Measurements from ENCODE around the gene HBS1L.

HBS1L gene

GRCh38 chr6:135044639-135045038 is 10.0 kb downstream of the HBS1L start:
- Histone ChIP-seq H3K27ac (ENCODE audit: low read depth, low read length) (no peak overlapping the region), H2AFZ (ENCODE audit: low read depth, low read length, severe bottlenecking) (no peak overlapping the region), H3K4me2 (ENCODE audit: low read depth, low read length, poor library complexity, severe bottlenecking) (no peak overlapping the region), H3F3A (ENCODE audit: insufficient read depth) (no peaks in the 10 kb centered on the region), H3K36me3 (ENCODE audit: low read length) (peaks cover 5% of the 10 kb centered on the region; the same call in 1 of the 2 replicates), H4K20me1 (ENCODE audit: low read depth, low read length) (peaks cover 15% of the 10 kb centered on the region), H3K79me2 (ENCODE audit: insufficient read depth, low read length) (peaks cover 87% of the 10 kb centered on the region), H3K9me3 (ENCODE audit: insufficient read depth, low read length) (no peaks in the 10 kb centered on the region), H3K27me3 (ENCODE audit: low read length) (no peaks in the 10 kb centered on the region), H3K4me3 (ENCODE audit: insufficient read depth, low read length, poor library complexity, severe bottlenecking) (no peak overlapping the region), H3K9me2 (replicated peaks; ENCODE audit: insufficient read depth, low read length) (no peaks in the 10 kb centered on the region), H3K9ac (ENCODE audit: low read length) (no peak overlapping the region)
- no peak for TF ChIP-seq EZH2phosphoT487 (conservative IDR thresholded peaks at IDR 0.05; ENCODE audit: low read length)
- no peak for TF ChIP-seq CTCF (IDR thresholded peaks at IDR 0.05; ENCODE audit: insufficient read depth, low read length, poor library complexity, severe bottlenecking)

DNA sequence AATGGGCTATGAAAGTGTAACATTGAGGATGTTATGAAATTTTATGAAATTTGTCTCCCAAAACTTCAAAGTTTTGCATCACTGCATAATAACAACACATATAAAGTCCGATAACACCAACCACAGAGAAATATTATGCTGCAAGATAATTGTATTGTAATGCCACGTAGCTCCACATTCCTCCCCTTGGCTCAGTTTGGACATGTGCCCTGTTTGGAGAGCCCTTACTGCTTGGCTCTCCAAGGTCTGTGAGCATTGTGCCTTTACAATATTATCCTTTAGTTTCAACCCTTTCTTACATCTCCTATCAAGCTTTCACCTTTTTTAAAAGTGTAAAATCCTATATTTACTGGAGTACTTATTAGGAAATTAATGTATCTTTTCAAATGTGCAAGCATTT is 10.8 kb downstream of the HBS1L start:
- H3F3A ChIP-seq (ENCODE audit: insufficient read depth), result no peaks in the 10 kb centered on the region
- no peak overlapping the region for H3K27ac ChIP-seq (ENCODE audit: low read depth, low read length)
- no peak overlapping the region for H2AFZ ChIP-seq (ENCODE audit: low read depth, low read length, severe bottlenecking)
- peaks cover 5% of the 10 kb centered on the region; the same call in 1 of the 2 replicates for H3K36me3 ChIP-seq (ENCODE audit: low read length)
- no peaks in the 10 kb centered on the region for H3K9me3 ChIP-seq (ENCODE audit: insufficient read depth, low read length)
- no peaks in the 10 kb centered on the region for H3K9me2 ChIP-seq (replicated peaks; ENCODE audit: insufficient read depth, low read length)
- no peak overlapping the region for H3K9ac ChIP-seq (ENCODE audit: low read length)
- H3K27me3 ChIP-seq (ENCODE audit: low read length), result no peaks in the 10 kb centered on the region
- H3K4me3 ChIP-seq (ENCODE audit: insufficient read depth, low read length, poor library complexity, severe bottlenecking), result no peak overlapping the region
- no peak overlapping the region for H3K4me2 ChIP-seq (ENCODE audit: low read depth, low read length, poor library complexity, severe bottlenecking)
- TF ChIP-seq EZH2phosphoT487 (conservative IDR thresholded peaks at IDR 0.05; ENCODE audit: low read length) (no peak), CTCF (IDR thresholded peaks at IDR 0.05; ENCODE audit: insufficient read depth, low read length, poor library complexity, severe bottlenecking) (no peak)
- peaks cover 81% of the 10 kb centered on the region for H3K79me2 ChIP-seq (ENCODE audit: insufficient read depth, low read length)
- H4K20me1 ChIP-seq (ENCODE audit: low read depth, low read length), result peaks cover 15% of the 10 kb centered on the region

DNA sequence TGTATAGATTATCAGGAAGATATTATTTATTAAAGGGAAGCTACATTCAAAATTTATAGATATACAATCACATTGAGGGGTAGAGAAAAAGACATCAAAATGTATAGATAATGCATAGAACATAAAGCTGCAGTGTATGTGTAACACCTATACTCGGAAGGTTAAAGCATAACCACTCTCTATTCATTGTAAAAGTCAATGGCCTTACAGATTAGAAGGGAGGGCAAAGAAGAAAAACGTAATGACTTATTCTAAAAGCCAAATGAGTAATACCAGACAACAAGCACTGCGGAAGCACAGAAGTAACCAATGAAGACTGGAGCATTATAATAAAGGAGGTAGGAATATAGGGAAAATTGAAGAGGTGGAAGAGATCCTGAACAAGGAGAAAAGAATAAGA is 11.3 kb downstream of the HBS1L start:
- H4K20me1 ChIP-seq (ENCODE audit: low read depth, low read length), result peaks cover 15% of the 10 kb centered on the region

More for the DNA sequence above, 11.3 kb downstream of the HBS1L start:
- no peak overlapping the region for H3K27ac ChIP-seq (ENCODE audit: low read depth, low read length)
- no peak overlapping the region for H3K4me2 ChIP-seq (ENCODE audit: low read depth, low read length, poor library complexity, severe bottlenecking)
- no peak overlapping the region for H2AFZ ChIP-seq (ENCODE audit: low read depth, low read length, severe bottlenecking)
- TF ChIP-seq CTCF (IDR thresholded peaks at IDR 0.05; ENCODE audit: insufficient read depth, low read length, poor library complexity, severe bottlenecking) (no peak), EZH2phosphoT487 (conservative IDR thresholded peaks at IDR 0.05; ENCODE audit: low read length) (no peak)
- no peak overlapping the region for H3K9ac ChIP-seq (ENCODE audit: low read length)
- H3K9me2 ChIP-seq (replicated peaks; ENCODE audit: insufficient read depth, low read length), result no peaks in the 10 kb centered on the region
- peaks cover 76% of the 10 kb centered on the region for H3K79me2 ChIP-seq (ENCODE audit: insufficient read depth, low read length)
- no peak overlapping the region for H3K4me3 ChIP-seq (ENCODE audit: insufficient read depth, low read length, poor library complexity, severe bottlenecking)
- H3K27me3 ChIP-seq (ENCODE audit: low read length), result no peaks in the 10 kb centered on the region
- peaks cover 3% of the 10 kb centered on the region; the same call in 1 of the 2 replicates for H3K36me3 ChIP-seq (ENCODE audit: low read length)
- no peaks in the 10 kb centered on the region for H3F3A ChIP-seq (ENCODE audit: insufficient read depth)
- H3K9me3 ChIP-seq (ENCODE audit: insufficient read depth, low read length), result no peaks in the 10 kb centered on the region

All from SU-DHL-6 (cell line).